RWPE1 (cell line): Measurements from ENCODE around the gene CCNT1.

ENCODE experiments used
- CTCF ChIA-PET: fragments of 350-600 bp; sonication (Branson Sonifier 250); formaldehyde crosslinking; extraction: SDS; loops from one replicate; lab custom pipeline; 2021; lab: Yijun Ruan, JAX
- POLR2A ChIA-PET: fragments of 400-600 bp; formaldehyde crosslinking; extraction: SDS; loops from one replicate; lab custom pipeline; 2020; ENCODE audit warnings: antibody characterized with exemption; ENCODE audit not compliant: low non-redundant PET; lab: Yijun Ruan, JAX
- DNase-seq: peaks from one replicate; pipeline ENCODE4 v3.0.0; 2012; ENCODE audit warnings: low spot score
- H3K27ac ChIP-seq: fragments of 450-650 bp; 2 replicates; pipeline ENCODE4 v1.5.1; 2017
- TF ChIP-seq, protein P1 (sequence below): fragments of 450-650 bp; conservative IDR thresholded peaks from 2 replicates; pipeline ENCODE4 v1.5.1; 2017; ENCODE audit warnings: low read depth, mild to moderate bottlenecking

Gene CCNT1

DNA sequence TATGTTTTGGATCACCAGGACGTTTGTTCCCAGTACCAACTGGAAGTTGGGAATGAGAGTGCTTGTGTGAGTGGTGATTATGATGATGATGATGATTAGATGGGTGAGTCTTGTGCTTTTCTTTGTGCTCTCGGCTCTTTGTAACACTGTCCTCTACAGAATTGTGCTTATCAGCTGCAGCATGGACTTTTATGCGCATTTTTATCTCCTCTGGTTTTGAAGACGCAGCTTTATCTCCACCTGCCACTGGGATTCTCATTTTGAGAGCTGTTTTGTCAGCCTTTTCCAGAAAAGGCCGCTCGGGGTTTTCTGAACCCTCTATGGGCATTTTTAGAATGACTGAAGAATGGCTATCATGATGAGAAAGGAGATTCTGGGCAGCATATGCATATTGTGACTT, 22.9 kb downstream of the CCNT1 start:
- DNase-seq: no peak
- H3K27ac ChIP-seq: no peak overlapping the region
- POLR2A ChIA-PET: no interaction called here
- TF ChIP-seq, protein P1, sequence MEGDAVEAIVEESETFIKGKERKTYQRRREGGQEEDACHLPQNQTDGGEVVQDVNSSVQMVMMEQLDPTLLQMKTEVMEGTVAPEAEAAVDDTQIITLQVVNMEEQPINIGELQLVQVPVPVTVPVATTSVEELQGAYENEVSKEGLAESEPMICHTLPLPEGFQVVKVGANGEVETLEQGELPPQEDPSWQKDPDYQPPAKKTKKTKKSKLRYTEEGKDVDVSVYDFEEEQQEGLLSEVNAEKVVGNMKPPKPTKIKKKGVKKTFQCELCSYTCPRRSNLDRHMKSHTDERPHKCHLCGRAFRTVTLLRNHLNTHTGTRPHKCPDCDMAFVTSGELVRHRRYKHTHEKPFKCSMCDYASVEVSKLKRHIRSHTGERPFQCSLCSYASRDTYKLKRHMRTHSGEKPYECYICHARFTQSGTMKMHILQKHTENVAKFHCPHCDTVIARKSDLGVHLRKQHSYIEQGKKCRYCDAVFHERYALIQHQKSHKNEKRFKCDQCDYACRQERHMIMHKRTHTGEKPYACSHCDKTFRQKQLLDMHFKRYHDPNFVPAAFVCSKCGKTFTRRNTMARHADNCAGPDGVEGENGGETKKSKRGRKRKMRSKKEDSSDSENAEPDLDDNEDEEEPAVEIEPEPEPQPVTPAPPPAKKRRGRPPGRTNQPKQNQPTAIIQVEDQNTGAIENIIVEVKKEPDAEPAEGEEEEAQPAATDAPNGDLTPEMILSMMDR: no peak
- CTCF ChIA-PET: interaction anchor here (1.0 kb wide), 1 partner anchor 8 kb away, joined by 5 read pairs; no protein-coding TSS in a partner anchor

DNA sequence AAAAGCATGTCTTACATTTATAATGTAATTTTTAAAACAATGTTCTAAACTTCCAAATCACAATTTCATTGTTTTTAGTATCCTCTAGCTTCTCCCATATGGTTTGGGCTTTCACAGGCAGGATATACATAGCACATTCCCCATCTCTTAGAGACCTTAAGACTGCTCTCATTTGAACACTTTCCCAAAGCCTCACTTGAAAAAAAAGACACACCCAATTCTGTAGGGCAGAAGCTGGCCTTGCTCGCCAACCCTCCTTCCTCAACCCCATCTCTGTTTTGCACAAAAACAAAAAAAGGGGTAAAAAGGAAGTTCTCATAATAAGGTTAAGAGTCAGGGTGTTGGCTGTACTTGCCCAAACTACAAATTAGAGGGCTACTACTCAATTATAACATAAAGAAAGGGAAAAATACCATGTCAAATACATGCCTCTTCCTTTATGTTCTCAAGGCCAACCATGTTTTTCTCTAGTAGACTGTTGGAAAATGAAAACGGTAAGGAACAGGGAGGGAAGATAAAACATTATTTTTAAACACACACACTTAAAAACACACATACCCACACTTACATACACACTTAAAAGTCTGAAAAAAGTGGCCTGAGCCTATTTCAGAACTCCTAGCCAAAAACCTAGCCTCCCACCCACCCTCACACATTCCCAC, 24.6 kb downstream of the CCNT1 start:
- ChIA-PET CTCF (interaction anchor here (1.0 kb wide), 1 partner anchor 12 kb away, joined by 4 read pairs; no protein-coding TSS in a partner anchor), POLR2A (interaction anchor here (0.7 kb wide), 1 partner anchor 10 kb away, joined by 3 read pairs; the partner anchor contains the start of gene KANSL2)
- no peak for DNase-seq
- TF ChIP-seq, protein P1: no peak
- no peak overlapping the region for H3K27ac ChIP-seq

DNA sequence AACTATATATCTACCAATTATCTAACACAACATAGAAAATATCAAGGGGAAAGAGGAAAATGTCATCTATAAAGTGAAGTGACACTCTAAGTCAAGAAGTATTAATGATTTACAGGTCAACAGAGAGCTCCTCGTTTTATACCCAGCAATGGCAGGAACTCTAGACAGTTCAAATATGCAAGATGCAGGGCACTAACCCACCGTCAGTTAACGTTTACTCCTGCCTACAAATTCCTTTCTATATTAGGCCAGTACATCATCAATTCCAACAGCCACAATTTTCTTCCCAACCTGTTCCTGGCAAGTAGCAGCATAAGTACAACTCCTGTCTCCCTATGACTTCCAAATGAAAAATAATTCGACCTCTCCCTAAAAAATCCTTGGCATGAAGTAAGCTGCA, 25.5 kb downstream of the CCNT1 start:
- CTCF ChIA-PET: interaction anchor here (0.6 to 1.0 kb wide), 2 partner anchors 10 to 13 kb away, joined by 3 to 4 read pairs; no protein-coding TSS in a partner anchor
- no peak for DNase-seq
- TF ChIP-seq, protein P1: no peak
- no peak overlapping the region for H3K27ac ChIP-seq
- POLR2A ChIA-PET: no interaction called here

DNA sequence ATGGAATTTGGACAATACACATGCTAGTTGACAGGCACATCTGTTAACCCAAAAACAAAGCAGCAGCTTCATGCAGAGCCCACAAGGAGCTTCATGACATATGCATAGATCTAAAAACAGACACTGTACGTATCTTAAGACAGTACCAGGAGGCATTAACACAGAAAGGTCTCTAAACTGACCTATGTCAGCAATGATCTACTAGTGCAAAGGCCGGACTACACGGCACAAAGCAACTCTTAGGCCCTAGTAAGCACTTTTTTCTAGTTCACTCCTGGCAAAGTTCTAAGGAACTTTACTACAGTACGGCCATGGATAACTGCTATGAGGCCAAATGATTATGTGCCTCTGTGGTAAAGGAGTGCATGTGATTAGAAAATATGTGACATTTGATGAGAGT, 26.1 kb downstream of the CCNT1 start:
- ChIA-PET CTCF (interaction anchor here (0.6 kb wide), 1 partner anchor 10 kb away, joined by 3 read pairs; no protein-coding TSS in a partner anchor), POLR2A (no interaction called here)
- TF ChIP-seq, protein P1: no peak
- H3K27ac ChIP-seq: no peak overlapping the region
- no peak for DNase-seq

DNA sequence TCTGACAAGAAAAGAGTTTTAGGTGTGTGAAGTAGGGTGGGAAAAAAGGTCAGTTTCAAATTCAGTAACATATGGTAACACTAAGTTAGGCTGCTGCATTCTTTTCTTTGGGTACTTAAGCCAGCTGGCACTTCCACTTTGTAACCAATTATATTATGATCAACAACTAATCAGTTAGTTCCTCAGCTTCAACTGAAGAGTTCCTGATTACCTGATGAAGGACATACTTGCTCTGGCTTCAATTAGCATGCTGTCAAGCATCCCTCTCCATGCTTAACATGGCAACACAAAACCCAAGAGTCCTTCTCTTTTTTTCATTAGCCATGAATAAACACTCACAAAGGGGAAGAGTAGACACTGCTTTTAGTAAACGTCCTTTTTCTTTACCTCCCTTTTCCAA, 27.7 kb downstream of the CCNT1 start:
- ChIA-PET CTCF (interaction anchor here (0.7 kb wide), 1 partner anchor 356 kb away, joined by 5 read pairs; no protein-coding TSS in a partner anchor), POLR2A (no interaction called here)

DNA sequence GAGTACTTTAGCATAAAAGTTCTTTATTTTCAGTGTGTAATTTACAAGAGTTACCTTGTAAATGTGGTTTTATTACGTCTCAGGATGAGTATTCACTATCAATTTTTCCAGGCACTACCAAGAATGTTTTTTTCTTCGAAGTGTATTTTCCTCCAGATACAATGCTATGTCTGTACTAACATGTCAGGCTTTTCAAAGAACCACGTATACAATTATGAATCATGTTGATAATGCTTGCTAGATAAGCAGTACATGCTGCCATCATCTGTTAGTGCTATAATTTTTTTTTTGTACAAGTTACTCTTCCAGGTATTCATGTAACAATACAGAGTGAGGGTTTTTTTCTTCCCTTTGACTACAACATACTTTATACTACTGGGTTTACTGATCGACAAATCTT, 28.9 kb downstream of the CCNT1 start:
- POLR2A ChIA-PET: no interaction called here
- TF ChIP-seq, protein P1: no peak
- CTCF ChIA-PET: no interaction called here
- DNase-seq: no peak
- H3K27ac ChIP-seq: no peak overlapping the region

More for the DNA sequence above, 27.7 kb downstream of the CCNT1 start:
- no peak overlapping the region for H3K27ac ChIP-seq
- DNase-seq: no peak
- TF ChIP-seq, protein P1: no peak
